K562 (cell line): ENCODE measurements around the gene TRMT1. TPM values are rescaled to one million over a fixed set of nuclear protein-coding genes. Genes with fewer than 3 reads are reported as not detected.
A peak's percentile ranks its signal among the peaks of the same experiment; 100 is the strongest.

Experiments
- ARID2 ChIP-seq: fragments of 450-650 bp; IDR thresholded peaks from 2 replicates; pipeline ENCODE4 v1.6.1; 2017; ENCODE audit warnings: antibody characterized with exemption, mild to moderate bottlenecking
- BCOR ChIP-seq: fragments of 450-650 bp; IDR thresholded peaks from 2 replicates; pipeline ENCODE4 v1.6.1; 2016
- COPS2 ChIP-seq: fragments of 450-650 bp; conservative IDR thresholded peaks from 2 replicates; pipeline ENCODE4 v1.6.1; 2016; ENCODE audit warnings: mild to moderate bottlenecking, moderate library complexity
- DMBX1 ChIP-seq: fragments of 250-450 bp; sonication (Bioruptor Pico); IDR thresholded peaks from 2 replicates; pipeline ENCODE4 v1.8.0; 2022; ENCODE audit warnings: inconsistent platforms, mild to moderate bottlenecking, moderate library complexity, borderline replicate concordance
- DNMT1 ChIP-seq: fragments of 450-650 bp; IDR thresholded peaks from 2 replicates; pipeline ENCODE4 v1.6.1; 2016; ENCODE audit warnings: antibody characterized with exemption, mild to moderate bottlenecking
- ETV5 ChIP-seq: sonication (generic); formaldehyde crosslinking; IDR thresholded peaks from 2 replicates; pipeline ENCODE4 v1.4.0; 2020; ENCODE audit warnings: low read depth, mild to moderate bottlenecking, missing genetic modification reagents
- FOXA1 ChIP-seq: fragments of 450-650 bp; IDR thresholded peaks from 2 replicates; pipeline ENCODE4 v1.6.1; 2016; ENCODE audit warnings: mild to moderate bottlenecking, borderline replicate concordance
- GTF2E2 ChIP-seq: fragments of 200-800 bp; sonication (Bioruptor generic); IDR thresholded peaks from 2 replicates; pipeline ENCODE4 v1.6.1; 2016; ENCODE audit warnings: missing genetic modification characterization, missing compliant biosample characterization
- MAFK ChIP-seq: IDR thresholded peaks from 2 replicates; pipeline ENCODE4 v1.6.1; 2011; ENCODE audit warnings: low read length, improper control_type of control experiment
- NCOA1 ChIP-seq: fragments of 450-650 bp; IDR thresholded peaks from 2 replicates; pipeline ENCODE4 v1.6.1; 2016; ENCODE audit warnings: low read depth
- POLR3G ChIP-seq: IDR thresholded peaks from 2 replicates; pipeline ENCODE4 v1.6.1; 2011; ENCODE audit not compliant: insufficient read length, insufficient replicate concordance; ENCODE audit errors: extremely low read depth
- SP1 ChIP-seq: sonication (generic); formaldehyde crosslinking; IDR thresholded peaks from 2 replicates; pipeline ENCODE4 v1.8.1; 2022; ENCODE audit warnings: mild to moderate bottlenecking, missing genetic modification reagents
- WHSC1 ChIP-seq: IDR thresholded peaks from one replicate; pipeline ENCODE4 v1.6.1; 2012; ENCODE audit warnings: low read length, control low read depth, inconsistent platforms
- ZBTB5 ChIP-seq: fragments of 450-650 bp; IDR thresholded peaks from 2 replicates; pipeline ENCODE4 v1.6.1; 2017; ENCODE audit warnings: antibody characterized with exemption
- ZC3H4 ChIP-seq: sonication (generic); formaldehyde crosslinking; IDR thresholded peaks from 2 replicates; pipeline ENCODE4 v1.9.0; 2021; ENCODE audit warnings: missing genetic modification reagents, borderline replicate concordance
- ZNF165 ChIP-seq: fragments of 250-450 bp; sonication (Bioruptor Pico); IDR thresholded peaks from 2 replicates; pipeline ENCODE4 v1.4.0; 2020; ENCODE audit warnings: borderline replicate concordance
- ZNF174 ChIP-seq: fragments of 250-450 bp; sonication (Bioruptor Pico); IDR thresholded peaks from 2 replicates; pipeline ENCODE4 v1.4.0; 2020; ENCODE audit warnings: mild to moderate bottlenecking
- ZNF644 ChIP-seq: fragments of 200-800 bp; sonication (Bioruptor generic); IDR thresholded peaks from 2 replicates; pipeline ENCODE4 v1.6.1; 2016; ENCODE audit warnings: low read depth, missing genetic modification characterization, missing compliant biosample characterization
- polyA plus RNA-seq, 8 experiments: library from polyadenylated mRNA; depleted of rRNA in 4 of 8; stranded (reverse) in 5 of 8; unstranded in 3 of 8; fragments of >200 nt; fragmentation: Nextera tagmentation in 2 of 8; fragmentation: Illumina TruSeq in 1 of 8; extraction: Ambion mirVana in 2 of 8; extraction: Trizol in 1 of 8; gene quantifications; 2 replicates each; pipeline versions ENCODE4 v1.2.1 to v1.2.3, GENCODE V29; 2011 to 2014; ENCODE audit warnings: inconsistent platforms in 1 of 8, missing spikeins in 1 of 8
- total RNA-seq, 7 experiments: library from RNA; depleted of rRNA in 6 of 7; stranded (reverse); fragments of >200 nt in 6 of 7; fragmentation: Illumina TruSeq in 2 of 7; extraction: Trizol in 2 of 7; gene quantifications; 2 replicates each; pipeline versions ENCODE4 v1.2.1 to v1.2.3, GENCODE V29; 2011 to 2021; ENCODE audit warnings: low replicate concordance in 1 of 7
- TF ChIP-seq, protein P1 (sequence below): fragments of 450-650 bp; formaldehyde crosslinking; IDR thresholded peaks from 2 replicates; pipeline ENCODE4 v1.4.0; 2020; ENCODE audit warnings: mild to moderate bottlenecking
- TF ChIP-seq, protein P2 (sequence below): sonication (generic); formaldehyde crosslinking; IDR thresholded peaks from 2 replicates; pipeline ENCODE4 v1.8.0; 2022; ENCODE audit warnings: mild to moderate bottlenecking, low read depth, missing genetic modification reagents
- TF ChIP-seq, protein P3 (sequence below): fragments of 450-650 bp; formaldehyde crosslinking; IDR thresholded peaks from 2 replicates; pipeline ENCODE4 v1.4.0; 2022; ENCODE audit warnings: missing genetic modification characterization
- TF ChIP-seq, protein P4 (sequence below): fragments of 250-450 bp; sonication (Bioruptor Pico); IDR thresholded peaks from 2 replicates; pipeline ENCODE4 v1.4.0; 2020; ENCODE audit warnings: mild to moderate bottlenecking

The TRMT1 gene
- total and polyA plus RNA-seq, 9 of the 15 experiments (the other 6 are each of a cell fraction or from before 2014, with no cell fraction given): 5.8 to 158 (median 54.3) TPM

GRCh38 chr19:13155472-13156359 lies 39.2 kb upstream of the TRMT1 start (continued):
- no peak; the same call in 1 of the 2 replicates for TF ChIP-seq ETV5 (CRISPR knock-in tag)
- TF ChIP-seq BCOR: no peak; the same call in 1 of the 2 replicates
- TF ChIP-seq ZNF174: no peak
- TF ChIP-seq WHSC1: no peak
- no peak for TF ChIP-seq NCOA1
- no peak for TF ChIP-seq ARID2
- 0 out of 2 replicates have a peak, but pooled peaks have one; percentile 2 for TF ChIP-seq ZBTB5
- TF ChIP-seq SP1 (CRISPR knock-in tag): no peak; the same call in 1 of the 2 replicates
- TF ChIP-seq, protein P1, sequence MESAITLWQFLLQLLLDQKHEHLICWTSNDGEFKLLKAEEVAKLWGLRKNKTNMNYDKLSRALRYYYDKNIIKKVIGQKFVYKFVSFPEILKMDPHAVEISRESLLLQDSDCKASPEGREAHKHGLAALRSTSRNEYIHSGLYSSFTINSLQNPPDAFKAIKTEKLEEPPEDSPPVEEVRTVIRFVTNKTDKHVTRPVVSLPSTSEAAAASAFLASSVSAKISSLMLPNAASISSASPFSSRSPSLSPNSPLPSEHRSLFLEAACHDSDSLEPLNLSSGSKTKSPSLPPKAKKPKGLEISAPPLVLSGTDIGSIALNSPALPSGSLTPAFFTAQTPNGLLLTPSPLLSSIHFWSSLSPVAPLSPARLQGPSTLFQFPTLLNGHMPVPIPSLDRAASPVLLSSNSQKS (CRISPR knock-in tag): no peak
- TF ChIP-seq, protein P2, sequence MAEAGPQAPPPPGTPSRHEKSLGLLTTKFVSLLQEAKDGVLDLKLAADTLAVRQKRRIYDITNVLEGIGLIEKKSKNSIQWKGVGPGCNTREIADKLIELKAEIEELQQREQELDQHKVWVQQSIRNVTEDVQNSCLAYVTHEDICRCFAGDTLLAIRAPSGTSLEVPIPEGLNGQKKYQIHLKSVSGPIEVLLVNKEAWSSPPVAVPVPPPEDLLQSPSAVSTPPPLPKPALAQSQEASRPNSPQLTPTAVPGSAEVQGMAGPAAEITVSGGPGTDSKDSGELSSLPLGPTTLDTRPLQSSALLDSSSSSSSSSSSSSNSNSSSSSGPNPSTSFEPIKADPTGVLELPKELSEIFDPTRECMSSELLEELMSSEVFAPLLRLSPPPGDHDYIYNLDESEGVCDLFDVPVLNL (CRISPR knock-in tag): no peak
- no peak for TF ChIP-seq ZC3H4 (CRISPR knock-in tag)
- 0 out of 2 replicates have a peak, but pooled peaks have one; percentile 41 for TF ChIP-seq GTF2E2 (tag)
- TF ChIP-seq DMBX1 (CRISPR knock-in tag): no peak
- no peak for TF ChIP-seq COPS2
- no peak for TF ChIP-seq MAFK
- no peak for TF ChIP-seq POLR3G
- TF ChIP-seq, protein P3, sequence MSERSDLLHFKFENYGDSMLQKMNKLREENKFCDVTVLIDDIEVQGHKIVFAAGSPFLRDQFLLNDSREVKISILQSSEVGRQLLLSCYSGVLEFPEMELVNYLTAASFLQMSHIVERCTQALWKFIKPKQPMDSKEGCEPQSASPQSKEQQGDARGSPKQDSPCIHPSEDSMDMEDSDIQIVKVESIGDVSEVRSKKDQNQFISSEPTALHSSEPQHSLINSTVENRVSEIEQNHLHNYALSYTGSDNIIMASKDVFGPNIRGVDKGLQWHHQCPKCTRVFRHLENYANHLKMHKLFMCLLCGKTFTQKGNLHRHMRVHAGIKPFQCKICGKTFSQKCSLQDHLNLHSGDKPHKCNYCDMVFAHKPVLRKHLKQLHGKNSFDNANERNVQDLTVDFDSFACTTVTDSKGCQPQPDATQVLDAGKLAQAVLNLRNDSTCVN: no peak
- TF ChIP-seq FOXA1: no peak
- no peak for TF ChIP-seq ZNF644
- TF ChIP-seq, protein P4, sequence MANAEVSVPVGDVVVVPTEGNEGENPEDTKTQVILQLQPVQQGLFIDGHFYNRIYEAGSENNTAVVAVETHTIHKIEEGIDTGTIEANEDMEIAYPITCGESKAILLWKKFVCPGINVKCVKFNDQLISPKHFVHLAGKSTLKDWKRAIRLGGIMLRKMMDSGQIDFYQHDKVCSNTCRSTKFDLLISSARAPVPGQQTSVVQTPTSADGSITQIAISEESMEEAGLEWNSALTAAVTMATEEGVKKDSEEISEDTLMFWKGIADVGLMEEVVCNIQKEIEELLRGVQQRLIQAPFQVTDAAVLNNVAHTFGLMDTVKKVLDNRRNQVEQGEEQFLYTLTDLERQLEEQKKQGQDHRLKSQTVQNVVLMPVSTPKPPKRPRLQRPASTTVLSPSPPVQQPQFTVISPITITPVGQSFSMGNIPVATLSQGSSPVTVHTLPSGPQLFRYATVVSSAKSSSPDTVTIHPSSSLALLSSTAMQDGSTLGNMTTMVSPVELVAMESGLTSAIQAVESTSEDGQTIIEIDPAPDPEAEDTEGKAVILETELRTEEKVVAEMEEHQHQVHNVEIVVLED (CRISPR knock-in tag): no peak
- no peak for TF ChIP-seq ZNF165 (CRISPR knock-in tag)
- TF ChIP-seq DNMT1: no peak
